Naive B cell (primary cell): ENCODE results near the gene HSD17B3. TPM values are rescaled to one million over a fixed set of nuclear protein-coding genes. Genes with fewer than 3 reads are reported as not detected.

ENCODE experiments used
- ATAC-seq, 2 donors: fragments of 150-1000 bp; cut with Tn5 transposase; 2 replicates each; pipeline ENCODE4 v1.10.0; 2021; ENCODE audit warnings: low read depth in 2 of 2, mild to moderate bottlenecking in 2 of 2, moderate library complexity in 2 of 2
- DNase-seq: peaks from one replicate; pipeline ENCODE4 v3.0.0; 2022
- H3K27ac Mint-ChIP-seq, 6 donors: one replicate each; pipeline ENCODE4 v1.8.0; 2020 to 2022; ENCODE audit warnings: mild to moderate bottlenecking in 6 of 6, mixed read lengths in 6 of 6, moderate library complexity in 5 of 6, inconsistent platforms in 2 of 6
- H3K27me3 Mint-ChIP-seq, 3 donors: one replicate each; pipeline ENCODE4 v1.8.0; 2021 to 2022; ENCODE audit warnings: mixed read lengths in 3 of 3, mild to moderate bottlenecking in 1 of 3
- H3K36me3 Mint-ChIP-seq, 2 donors: one replicate each; pipeline ENCODE4 v1.8.0; 2020 to 2022; ENCODE audit warnings: mixed read lengths in 2 of 2, inconsistent platforms in 1 of 2, mild to moderate bottlenecking in 1 of 2
- H3K4me1 Mint-ChIP-seq, 3 donors: one replicate each; pipeline ENCODE4 v1.8.0; 2020 to 2022; ENCODE audit warnings: mixed read lengths in 3 of 3, inconsistent platforms in 1 of 3, mild to moderate bottlenecking in 1 of 3, moderate library complexity in 1 of 3
- H3K4me3 Mint-ChIP-seq, 8 donors: one replicate each; pipeline ENCODE4 v1.8.0; 2020 to 2022; ENCODE audit warnings: mild to moderate bottlenecking in 8 of 8, mixed read lengths in 8 of 8, moderate library complexity in 8 of 8, inconsistent platforms in 2 of 8
- H3K9me3 Mint-ChIP-seq, 7 donors: one replicate each; pipeline ENCODE4 v1.8.0; 2020 to 2022; ENCODE audit warnings: mixed read lengths in 7 of 7, mild to moderate bottlenecking in 5 of 7, inconsistent platforms in 2 of 7, moderate library complexity in 1 of 7
- polyA plus RNA-seq, 6 donors: library from polyadenylated mRNA; unstranded; fragments of 300-500 nt; fragmentation: Illumina TruSeq; gene quantifications; one replicate each; pipeline ENCODE4 v1.2.3, GENCODE V29; 2021; ENCODE audit warnings: low read depth in 6 of 6

HSD17B3 gene
- polyA plus RNA-seq, result under 1 TPM in 1 of 6 donors, not detected in 5; 0.68 TPM

DNA sequence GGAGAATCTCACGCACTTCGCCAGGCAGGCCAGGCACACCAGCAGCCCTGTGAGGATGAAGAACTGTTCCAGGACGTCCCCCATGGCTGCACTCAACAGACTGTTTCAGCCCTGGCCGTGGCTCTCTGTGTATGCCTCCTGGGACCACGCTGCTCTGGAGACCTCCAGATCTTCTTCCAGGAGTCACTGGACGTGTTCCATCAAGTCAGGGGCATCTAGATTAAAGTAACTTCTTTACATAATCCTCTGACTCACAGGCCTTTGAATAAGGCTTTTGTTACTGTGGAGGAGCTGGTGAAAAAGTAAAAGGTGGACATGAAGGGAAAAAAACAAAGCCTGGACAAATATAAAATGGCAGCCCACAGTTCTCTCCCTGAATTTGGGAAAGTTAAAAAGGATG lies at the start of gene HSD17B3:
HSD17B3 (minus strand) TSS at position 156 of the 400 bp plus-strand sequence; CDS start at position 84, 72 bp downstream.
- no peak for ATAC-seq
- Mint-ChIP-seq H3K9me3 (peaks cover 3 to 17% (median 9%) of the 10 kb centered on the region in 7 donors), H3K4me1 (no peaks in the 10 kb centered on the region), H3K36me3 (peaks cover 0 to 12% of the 10 kb centered on the region in 2 donors), H3K27ac (no peak within 1 kb of the TSS), H3K4me3 (no peak within 1 kb of the TSS), H3K27me3 (peaks cover 14 to 28% (median 17%) of the 10 kb centered on the region in 3 donors)
- DNase-seq, result no peak

DNA sequence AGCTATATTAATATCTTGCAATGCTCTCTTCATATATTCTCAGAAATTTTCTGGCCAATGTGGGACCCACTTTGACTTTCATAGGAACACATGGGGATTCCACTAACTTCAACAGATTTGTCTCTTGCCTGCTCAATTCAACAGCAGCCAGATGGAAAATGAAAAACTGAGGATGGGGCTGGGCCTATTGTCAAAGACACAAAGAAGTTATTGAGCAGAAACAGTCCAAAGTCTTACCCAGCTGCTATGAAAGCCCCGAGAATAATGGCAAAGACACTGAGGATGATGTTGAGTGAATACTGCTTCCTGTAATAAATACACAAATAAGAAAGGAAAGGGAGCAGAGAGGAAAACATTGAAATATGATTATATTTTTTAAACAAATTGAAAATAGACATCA lies 48.9 kb upstream of the HSD17B3 start:
- Mint-ChIP-seq H3K9me3 (peaks cover 0 to 7% (median 5%) of the 10 kb centered on the region in 7 donors), H3K4me1 (no peaks in the 10 kb centered on the region), H3K36me3 (peaks cover 0 to 8% of the 10 kb centered on the region in 2 donors), H3K27ac (no peak overlapping the region), H3K4me3 (no peak overlapping the region), H3K27me3 (no peaks in the 10 kb centered on the region)
- no peak for DNase-seq
- no peak for ATAC-seq

DNA sequence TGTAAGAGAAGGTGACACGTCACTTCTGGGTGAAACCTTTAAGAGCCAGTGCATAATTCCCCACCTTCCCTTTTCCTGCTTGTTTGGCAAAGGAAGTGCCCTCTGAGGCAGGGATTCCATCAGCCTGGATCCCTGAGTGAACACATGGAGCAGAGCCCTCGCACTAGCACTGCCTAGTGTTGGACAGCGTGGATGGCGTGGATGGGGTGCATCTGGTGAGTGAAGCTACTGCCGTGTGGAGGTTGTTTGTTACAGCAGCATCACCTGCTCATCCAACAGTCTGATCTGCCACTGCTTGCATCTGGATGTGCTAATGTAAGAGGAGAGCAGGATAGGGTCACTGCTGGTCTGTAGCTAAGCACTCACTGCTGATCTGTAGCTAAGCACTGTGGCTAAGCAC lies 46.3 kb upstream of the HSD17B3 start:
- DNase-seq, result no peak
- H3K27ac Mint-ChIP-seq, result no peak overlapping the region
- no peak for ATAC-seq
- no peak overlapping the region for H3K4me3 Mint-ChIP-seq
- H3K4me1 Mint-ChIP-seq, result no peaks in the 10 kb centered on the region
- peaks cover 0 to 8% of the 10 kb centered on the region in 2 donors for H3K36me3 Mint-ChIP-seq
- peaks cover 0 to 7% (median 5%) of the 10 kb centered on the region in 7 donors for H3K9me3 Mint-ChIP-seq
- H3K27me3 Mint-ChIP-seq, result no peaks in the 10 kb centered on the region

DNA sequence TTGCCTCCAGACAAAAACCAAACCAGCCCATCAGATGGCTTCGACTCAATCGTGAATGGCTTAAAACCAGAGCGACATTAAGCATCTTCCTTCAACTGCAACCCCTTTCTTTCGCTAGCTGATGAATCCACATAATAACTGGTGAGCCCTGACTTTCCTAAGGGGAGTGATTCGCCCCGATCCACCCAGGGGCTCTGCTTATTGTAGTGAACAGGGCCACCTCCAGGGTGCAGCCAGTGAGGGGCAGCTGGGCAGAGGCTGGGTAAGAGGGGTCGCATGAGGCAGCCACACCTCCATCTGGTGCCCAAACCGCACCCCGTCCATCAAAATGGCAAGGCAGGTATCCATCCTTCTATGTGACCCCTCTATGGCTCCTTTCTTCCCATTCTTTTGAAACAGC lies 43.6 kb upstream of the HSD17B3 start:
- no peak for ATAC-seq
- no peaks in the 10 kb centered on the region for H3K4me1 Mint-ChIP-seq
- no peak for DNase-seq
- peaks cover 0 to 8% of the 10 kb centered on the region in 2 donors for H3K36me3 Mint-ChIP-seq
- no peak overlapping the region for H3K4me3 Mint-ChIP-seq
- no peaks in the 10 kb centered on the region for H3K27me3 Mint-ChIP-seq
- H3K27ac Mint-ChIP-seq, result no peak overlapping the region
- peaks cover 0 to 7% (median 4%) of the 10 kb centered on the region in 7 donors for H3K9me3 Mint-ChIP-seq

DNA sequence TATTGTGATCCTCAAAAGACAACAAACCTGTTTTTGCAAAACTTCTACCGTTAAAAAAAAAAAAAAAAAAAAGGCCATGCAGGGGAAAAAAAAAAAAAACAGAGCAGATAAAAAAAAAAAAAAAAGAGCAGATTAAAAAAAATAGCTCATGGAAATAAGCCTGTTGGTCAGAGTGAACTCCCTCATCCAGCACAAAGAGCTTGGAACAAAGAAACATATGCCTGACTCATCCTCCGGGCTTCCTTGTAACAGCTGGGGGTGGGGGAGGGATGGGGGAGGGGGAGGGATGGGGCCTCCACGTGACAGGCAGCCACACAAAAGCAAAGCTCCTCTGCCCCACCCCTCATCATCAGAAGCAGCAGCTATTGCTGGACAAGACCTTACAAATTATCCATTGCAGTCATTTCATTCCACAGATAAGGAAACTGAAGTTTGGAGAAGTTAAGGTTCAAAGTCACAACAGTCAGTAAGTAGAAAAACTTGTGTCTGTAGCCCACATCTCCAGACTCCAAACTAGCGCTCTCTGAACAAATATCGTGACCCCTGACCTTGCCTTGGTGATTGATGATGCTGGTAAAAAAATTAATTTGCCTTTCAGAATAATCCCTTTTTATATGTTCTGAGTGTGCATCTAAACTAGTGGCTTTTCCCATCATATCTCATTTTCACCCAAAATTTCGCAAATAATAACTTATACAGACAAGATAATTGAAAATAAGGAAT lies 42.6 kb upstream of the HSD17B3 start:
- peaks cover 0 to 7% (median 4%) of the 10 kb centered on the region in 7 donors for H3K9me3 Mint-ChIP-seq
- DNase-seq, result no peak
- H3K36me3 Mint-ChIP-seq, result peaks cover 0 to 8% of the 10 kb centered on the region in 2 donors
- H3K27me3 Mint-ChIP-seq, result no peaks in the 10 kb centered on the region
- H3K27ac Mint-ChIP-seq, result no peak overlapping the region
- H3K4me3 Mint-ChIP-seq, result no peak overlapping the region
- no peak for ATAC-seq
- no peaks in the 10 kb centered on the region for H3K4me1 Mint-ChIP-seq

DNA sequence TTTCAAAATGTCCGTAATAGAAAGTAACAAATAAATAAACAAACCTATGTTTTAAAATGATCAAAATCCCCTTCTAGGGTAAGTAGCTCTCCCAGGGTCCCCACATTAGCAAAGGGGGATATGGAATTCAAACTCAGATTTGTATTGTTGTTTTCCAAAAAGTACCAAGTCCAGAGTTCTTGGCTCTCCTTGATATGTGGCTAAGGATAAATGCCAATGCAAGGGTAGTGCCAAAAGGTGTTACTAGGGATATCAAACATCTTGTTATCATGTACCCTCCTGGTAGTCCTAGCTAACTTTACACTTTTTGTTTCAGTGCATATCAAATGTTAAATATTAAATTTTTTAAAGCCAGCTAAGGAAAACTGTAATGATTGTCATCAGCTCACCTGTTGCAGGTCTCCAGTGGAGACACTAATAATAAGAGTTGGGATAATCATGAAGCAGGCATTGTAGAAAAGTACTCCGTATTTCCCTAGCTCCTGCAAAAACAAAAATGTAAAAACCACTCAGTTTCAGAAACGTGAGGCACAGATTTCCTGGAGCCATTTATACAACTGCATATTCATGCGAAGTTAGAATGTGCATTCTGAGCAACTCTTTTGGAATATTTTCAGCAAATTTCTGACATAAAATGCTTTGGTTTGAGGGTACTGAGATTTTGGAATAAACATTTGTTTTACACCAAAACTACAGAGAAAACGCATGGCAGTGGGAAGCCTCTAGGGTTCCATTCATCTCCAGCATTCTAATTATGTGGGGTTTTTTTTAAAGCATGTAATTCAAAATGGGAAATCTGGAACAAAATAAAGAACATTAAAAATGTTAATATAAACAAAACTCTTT lies 41.8 kb upstream of the HSD17B3 start:
- H3K27me3 Mint-ChIP-seq, result no peaks in the 10 kb centered on the region
- H3K9me3 Mint-ChIP-seq, result peaks cover 0 to 7% (median 3%) of the 10 kb centered on the region in 7 donors
- peaks cover 0 to 8% of the 10 kb centered on the region in 2 donors for H3K36me3 Mint-ChIP-seq
- H3K4me3 Mint-ChIP-seq, result no peak overlapping the region
- DNase-seq (no peak), ATAC-seq (no peak)
- H3K4me1 Mint-ChIP-seq, result no peaks in the 10 kb centered on the region
- no peak overlapping the region for H3K27ac Mint-ChIP-seq

DNA sequence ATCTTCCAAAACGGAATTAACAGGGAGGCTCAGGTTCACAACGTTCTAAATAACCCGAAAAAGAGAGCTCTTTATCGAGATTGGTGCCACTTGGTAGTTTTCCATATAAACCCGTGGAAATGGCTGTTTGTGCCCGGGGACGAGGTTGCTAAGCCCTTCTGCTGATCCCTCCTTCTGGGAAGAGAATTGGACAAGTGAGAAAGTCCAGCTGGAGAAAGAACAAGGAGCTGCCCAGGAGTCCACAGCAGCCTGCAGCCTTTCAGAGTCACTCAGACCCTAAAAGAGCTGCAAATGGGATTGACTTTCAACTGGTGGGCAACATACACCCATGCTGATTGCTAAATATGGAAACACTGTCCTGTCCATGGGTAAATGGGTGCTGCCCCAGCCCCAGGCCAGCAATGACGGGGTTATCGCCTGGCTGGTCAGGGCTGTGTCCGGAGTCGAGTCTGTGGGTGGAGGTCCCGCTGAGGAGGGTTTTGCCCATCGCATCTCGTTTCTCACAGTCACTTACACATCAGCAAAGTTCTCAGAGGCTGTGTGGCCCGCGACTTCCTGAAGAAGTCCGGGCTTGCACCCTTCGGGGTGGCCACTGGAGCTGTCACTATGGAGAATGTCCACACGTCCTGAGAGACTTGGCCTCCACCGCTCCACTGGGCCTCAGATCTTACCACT lies 40.7 kb upstream of the HSD17B3 start:
- Mint-ChIP-seq H3K27me3 (no peaks in the 10 kb centered on the region), H3K9me3 (no peaks in the 10 kb centered on the region), H3K36me3 (no peaks in the 10 kb centered on the region), H3K4me3 (no peak overlapping the region), H3K27ac (peak overlapping the region in 2 of 6 donors; percentile 10 to 20), H3K4me1 (no peaks in the 10 kb centered on the region)
- ATAC-seq (no peak), DNase-seq (no peak)

DNA sequence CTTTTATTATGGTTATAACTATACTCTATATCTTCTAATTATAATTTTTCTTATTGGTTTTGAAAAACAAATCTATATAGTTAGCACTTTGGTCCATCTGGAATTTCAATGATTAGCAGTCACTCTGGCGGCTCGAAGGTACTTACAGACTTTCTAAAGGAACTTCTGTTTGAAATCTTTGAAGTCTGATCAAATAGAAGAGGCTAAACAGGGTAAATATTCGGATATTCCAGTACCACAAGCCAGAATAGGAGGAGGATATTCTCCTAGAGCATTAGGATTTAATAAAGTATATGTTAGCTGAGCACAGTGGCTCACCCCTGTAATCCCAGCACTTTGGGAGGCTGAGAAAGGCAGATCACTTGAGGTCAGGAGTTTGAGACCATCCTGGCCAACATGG lies 38.7 kb upstream of the HSD17B3 start:
- Mint-ChIP-seq H3K27me3 (no peaks in the 10 kb centered on the region), H3K9me3 (no peaks in the 10 kb centered on the region), H3K27ac (no peak overlapping the region), H3K4me3 (no peak overlapping the region), H3K4me1 (no peaks in the 10 kb centered on the region), H3K36me3 (no peaks in the 10 kb centered on the region)
- ATAC-seq, result no peak
- no peak for DNase-seq

DNA sequence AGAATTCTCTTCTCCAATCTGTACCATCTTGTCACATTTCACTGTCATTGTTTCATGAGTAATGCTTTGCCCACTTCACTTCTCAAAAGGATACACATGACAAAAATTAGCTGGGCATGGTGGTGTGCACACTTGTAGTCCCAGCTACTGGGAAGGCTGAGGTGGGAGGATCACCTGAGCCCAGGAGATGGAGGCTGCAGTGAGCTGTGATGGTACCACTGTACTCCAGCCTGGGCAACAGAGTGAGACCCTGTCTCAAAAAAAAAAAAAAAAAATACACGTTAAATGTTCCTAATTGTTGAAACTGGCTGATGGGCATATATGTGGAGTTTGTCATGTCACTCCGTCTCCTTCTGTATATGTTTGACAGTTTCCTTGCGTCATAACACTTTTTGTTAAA lies 36.3 kb upstream of the HSD17B3 start:
- Mint-ChIP-seq H3K27ac (no peak overlapping the region), H3K36me3 (no peaks in the 10 kb centered on the region), H3K9me3 (no peaks in the 10 kb centered on the region), H3K4me3 (no peak overlapping the region), H3K27me3 (no peaks in the 10 kb centered on the region), H3K4me1 (no peaks in the 10 kb centered on the region)
- no peak for DNase-seq
- no peak for ATAC-seq

DNA sequence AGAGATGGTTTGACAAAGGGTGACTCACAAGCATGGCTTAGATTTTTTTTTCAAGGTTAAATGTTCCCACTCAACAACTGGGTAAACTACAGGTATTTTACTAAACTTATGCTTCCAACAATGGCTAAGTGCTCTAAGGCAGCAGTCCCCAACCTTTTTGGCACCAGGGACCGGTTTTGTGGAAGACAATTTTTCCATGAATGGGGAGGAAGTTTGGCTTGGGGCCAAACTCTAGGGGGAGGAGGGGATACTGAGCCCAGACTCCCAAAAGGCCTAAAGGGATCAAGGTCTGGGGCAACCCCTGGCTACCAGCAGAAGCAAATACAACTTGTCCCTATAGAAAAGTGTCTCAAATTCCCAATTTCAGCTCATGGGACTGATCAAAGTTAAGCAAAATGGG lies 32.0 kb upstream of the HSD17B3 start:
- no peaks in the 10 kb centered on the region for H3K36me3 Mint-ChIP-seq
- H3K27ac Mint-ChIP-seq, result no peak overlapping the region
- H3K27me3 Mint-ChIP-seq, result no peaks in the 10 kb centered on the region
- DNase-seq (no peak), ATAC-seq (no peak)
- no peaks in the 10 kb centered on the region for H3K9me3 Mint-ChIP-seq
- H3K4me1 Mint-ChIP-seq, result no peaks in the 10 kb centered on the region
- no peak overlapping the region for H3K4me3 Mint-ChIP-seq

DNA sequence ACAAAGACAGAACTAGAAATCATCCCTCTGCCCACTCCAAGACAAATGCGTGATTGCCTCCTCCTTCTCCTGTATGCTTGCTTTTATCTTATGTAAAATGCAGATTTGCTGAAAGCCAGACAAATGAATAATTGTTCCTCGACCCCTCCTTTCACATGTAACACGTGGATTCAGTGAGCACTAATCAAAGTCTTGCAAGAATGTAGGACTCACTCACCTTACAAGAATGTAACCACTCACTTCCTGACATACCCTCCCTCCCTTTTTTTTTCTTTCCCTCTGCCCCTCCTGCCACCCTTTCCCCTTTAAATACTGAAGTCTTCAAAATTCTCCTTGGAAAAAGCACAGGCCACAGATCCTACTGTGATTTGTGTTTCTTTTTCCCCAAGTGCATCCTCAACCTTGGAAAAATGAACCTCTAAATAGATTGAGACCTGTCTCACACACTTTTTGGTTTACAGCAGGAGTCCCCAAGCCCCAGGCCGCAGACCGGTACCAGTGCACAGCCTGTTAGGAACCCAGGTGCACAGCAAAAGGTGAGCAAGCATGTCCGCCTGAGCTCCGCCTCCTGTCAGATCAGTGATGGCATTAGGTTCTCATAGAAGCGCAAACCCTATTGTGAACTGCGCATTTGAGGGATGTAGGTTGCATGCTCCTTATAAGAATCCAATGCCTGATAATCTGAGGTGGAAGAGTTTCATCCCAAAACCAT lies 29.4 kb upstream of the HSD17B3 start:
- no peak overlapping the region for H3K4me3 Mint-ChIP-seq
- no peaks in the 10 kb centered on the region for H3K27me3 Mint-ChIP-seq
- H3K27ac Mint-ChIP-seq, result no peak overlapping the region
- ATAC-seq (no peak), DNase-seq (no peak)
- no peaks in the 10 kb centered on the region for H3K4me1 Mint-ChIP-seq
- no peaks in the 10 kb centered on the region for H3K9me3 Mint-ChIP-seq
- H3K36me3 Mint-ChIP-seq, result no peaks in the 10 kb centered on the region

DNA sequence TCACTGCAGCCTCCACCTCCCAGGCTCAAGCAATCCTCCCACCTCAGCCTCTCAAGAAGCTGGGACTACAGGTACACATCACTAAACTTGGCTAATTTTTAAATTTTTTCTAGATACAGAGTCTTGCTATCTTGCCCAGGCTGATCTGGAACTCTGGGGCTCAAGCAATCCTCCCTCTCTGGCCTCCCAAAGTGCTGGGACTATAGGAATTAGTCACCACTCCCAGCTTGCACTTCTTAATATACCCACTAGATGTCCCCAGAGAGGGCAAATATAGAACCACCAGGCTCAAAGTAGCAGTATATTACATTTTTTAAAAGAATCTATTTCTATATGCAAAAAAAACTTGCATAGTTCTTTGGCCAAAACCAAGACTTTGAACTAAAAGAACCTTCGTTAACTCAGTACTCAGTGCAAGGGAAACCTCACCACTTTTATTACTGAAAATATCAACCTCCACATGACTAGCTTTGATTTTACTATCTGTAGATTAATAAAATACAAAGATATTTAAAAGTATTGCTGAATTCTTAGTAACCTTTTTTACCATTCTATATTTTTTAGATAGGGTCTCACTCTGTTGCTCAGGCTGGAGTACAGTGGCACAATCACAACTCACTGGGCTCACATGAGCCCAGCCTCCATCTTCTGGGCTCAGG lies 25.8 kb upstream of the HSD17B3 start:
- no peaks in the 10 kb centered on the region for H3K4me1 Mint-ChIP-seq
- no peaks in the 10 kb centered on the region for H3K9me3 Mint-ChIP-seq
- H3K27ac Mint-ChIP-seq, result no peak overlapping the region
- ATAC-seq (peak in 1 of 2 donors; percentile 60), DNase-seq (peak; percentile 37)
- H3K36me3 Mint-ChIP-seq, result no peaks in the 10 kb centered on the region
- no peak overlapping the region for H3K4me3 Mint-ChIP-seq
- H3K27me3 Mint-ChIP-seq, result no peaks in the 10 kb centered on the region

DNA sequence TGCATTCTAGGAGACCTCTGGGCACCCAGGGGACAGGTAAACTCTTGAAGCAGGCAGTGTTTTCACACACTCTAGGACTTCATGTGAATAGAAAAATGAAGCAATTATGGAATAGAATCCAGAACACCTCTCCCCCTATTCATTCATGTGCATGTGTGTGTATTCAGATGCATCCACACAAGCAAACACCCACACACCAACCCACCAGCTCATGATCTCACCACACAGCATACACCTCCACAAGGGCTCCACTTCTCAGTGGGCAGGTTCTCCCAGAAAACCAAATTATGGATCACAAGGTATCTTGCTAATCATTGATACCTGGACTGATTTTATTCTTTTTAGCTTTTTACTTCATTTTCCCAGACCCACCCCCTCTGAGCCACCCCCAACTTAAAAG lies 21.2 kb upstream of the HSD17B3 start:
- H3K9me3 Mint-ChIP-seq, result no peaks in the 10 kb centered on the region
- ATAC-seq (no peak), DNase-seq (no peak)
- peak overlapping the region in 2 of 6 donors; percentile 27 to 74 for H3K27ac Mint-ChIP-seq
- no peaks in the 10 kb centered on the region for H3K4me1 Mint-ChIP-seq
- no peaks in the 10 kb centered on the region for H3K36me3 Mint-ChIP-seq
- H3K4me3 Mint-ChIP-seq, result no peak overlapping the region
- H3K27me3 Mint-ChIP-seq, result no peaks in the 10 kb centered on the region
